IPS-NIHi11 (cell line): ENCODE results near the gene PDIA5.

Experiments
- DNase-seq: peaks from one replicate; pipeline ENCODE4 v3.0.0; 2012; ENCODE audit warnings: mixed read lengths, low spot score

The PDIA5 gene

GRCh38 chr3:123042413-123042812 lies 24.4 kb upstream of the PDIA5 start:
- DNase-seq: no peak

- DNase-seq: no peak
These were observed 21.7 kb upstream of the PDIA5 start for GRCh38 chr3:123044981-123045763.

- no peak for DNase-seq
These were observed 20.4 kb upstream of the PDIA5 start for GRCh38 chr3:123046262-123047061.

- DNase-seq: no peak
These were observed 19.8 kb upstream of the PDIA5 start for GRCh38 chr3:123047062-123047319.

- DNase-seq: no peak
These were observed 18.2 kb upstream of the PDIA5 start for GRCh38 chr3:123048480-123049237.

- no peak for DNase-seq
These were observed 16.2 kb upstream of the PDIA5 start for GRCh38 chr3:123050666-123051065.

- no peak for DNase-seq
These were observed 13.7 kb upstream of the PDIA5 start for GRCh38 chr3:123053107-123053506.

- DNase-seq: no peak
These were observed 12.6 kb upstream of the PDIA5 start for GRCh38 chr3:123054109-123054778.

GRCh38 chr3:123054931-123055330 lies 11.9 kb upstream of the PDIA5 start:
- DNase-seq: no peak

- DNase-seq: no peak
These were observed 11.5 kb upstream of the PDIA5 start for GRCh38 chr3:123055352-123055751.

- no peak for DNase-seq
These were observed 8.3 kb upstream of the PDIA5 start for GRCh38 chr3:123058505-123058904.

GRCh38 chr3:123060054-123060453 lies 6.8 kb upstream of the PDIA5 start:
- no peak for DNase-seq

- no peak for DNase-seq
These were observed 5.0 kb upstream of the PDIA5 start for GRCh38 chr3:123061856-123062255.

GRCh38 chr3:123063034-123063433 lies 3.8 kb upstream of the PDIA5 start:
- no peak for DNase-seq

- no peak for DNase-seq
These were observed 2.3 kb upstream of the PDIA5 start for GRCh38 chr3:123064506-123064905.

GRCh38 chr3:123064914-123065313 lies 1.9 kb upstream of the PDIA5 start:
- DNase-seq: no peak

GRCh38 chr3:123066599-123066895 lies 278 bp upstream of the PDIA5 start:
- no peak for DNase-seq

- peak; percentile 56 for DNase-seq
These were observed 1.1 kb downstream of the PDIA5 start for GRCh38 chr3:123067689-123068600.

GRCh38 chr3:123068601-123069381 lies 2.0 kb downstream of the PDIA5 start:
- no peak for DNase-seq

- DNase-seq: no peak
These were observed 3.7 kb downstream of the PDIA5 start for GRCh38 chr3:123070510-123070909.

- DNase-seq: peak; percentile 51
These were observed 4.3 kb downstream of the PDIA5 start for GRCh38 chr3:123071146-123071545.
